GM19025 (cell line): ENCODE results near the gene RBP3.
"Not testable (repeated sequence)": the region's sequence is repeated elsewhere in the genome, so short reads cannot be mapped to it uniquely, and the experiment has no call there.

Experiments used
- ATAC-seq: cut with Tn5 transposase; IDR thresholded peaks from one replicate; pipeline ENCODE4 v1.9.1; 2021; ENCODE audit warnings: mild to moderate bottlenecking, low read depth, moderate library complexity; ENCODE audit not compliant: unreplicated experiment

RBP3 gene

GRCh38 chr10:47386104-47386503, 37.9 kb downstream of the RBP3 start:
- ATAC-seq: not testable (repeated sequence)

- no peak for ATAC-seq
Observed at GRCh38 chr10:47388879-47389278, 40.7 kb downstream of the RBP3 start.

GRCh38 chr10:47389619-47390018, 41.5 kb downstream of the RBP3 start:
- no peak for ATAC-seq

GRCh38 chr10:47396311-47396717, 48.2 kb downstream of the RBP3 start:
- no peak for ATAC-seq

- ATAC-seq: no peak
Observed at GRCh38 chr10:47397256-47397655, 49.1 kb downstream of the RBP3 start.

GRCh38 chr10:47400251-47400650, 52.1 kb downstream of the RBP3 start:
- no peak for ATAC-seq

- no peak for ATAC-seq
Observed at GRCh38 chr10:47400786-47401185, 52.6 kb downstream of the RBP3 start.

- no peak for ATAC-seq
Observed at GRCh38 chr10:47401210-47401609, 53.0 kb downstream of the RBP3 start.

GRCh38 chr10:47401874-47402640, 53.9 kb downstream of the RBP3 start:
- ATAC-seq: no peak

- no peak for ATAC-seq
Observed at GRCh38 chr10:47402641-47403301, 54.6 kb downstream of the RBP3 start.

GRCh38 chr10:47403446-47404318, 55.5 kb downstream of the RBP3 start:
- no peak for ATAC-seq

- no peak for ATAC-seq
Observed at GRCh38 chr10:47404446-47404845, 56.3 kb downstream of the RBP3 start.

- no peak for ATAC-seq
Observed at GRCh38 chr10:47404937-47405336, 56.8 kb downstream of the RBP3 start.

GRCh38 chr10:47405857-47406547, 57.8 kb downstream of the RBP3 start:
- ATAC-seq: no peak

- ATAC-seq: no peak
Observed at GRCh38 chr10:47406548-47406869, 58.3 kb downstream of the RBP3 start.

- no peak for ATAC-seq
Observed at GRCh38 chr10:47406870-47407691, 58.9 kb downstream of the RBP3 start.
